ENCODE measurements around the gene GPR85. TPM values are rescaled to one million over a fixed set of nuclear protein-coding genes. Genes with fewer than 3 reads are reported as not detected.

The GPR85 gene
- total RNA-seq, 1 experiment from 2014 or later = not detected

DNA sequence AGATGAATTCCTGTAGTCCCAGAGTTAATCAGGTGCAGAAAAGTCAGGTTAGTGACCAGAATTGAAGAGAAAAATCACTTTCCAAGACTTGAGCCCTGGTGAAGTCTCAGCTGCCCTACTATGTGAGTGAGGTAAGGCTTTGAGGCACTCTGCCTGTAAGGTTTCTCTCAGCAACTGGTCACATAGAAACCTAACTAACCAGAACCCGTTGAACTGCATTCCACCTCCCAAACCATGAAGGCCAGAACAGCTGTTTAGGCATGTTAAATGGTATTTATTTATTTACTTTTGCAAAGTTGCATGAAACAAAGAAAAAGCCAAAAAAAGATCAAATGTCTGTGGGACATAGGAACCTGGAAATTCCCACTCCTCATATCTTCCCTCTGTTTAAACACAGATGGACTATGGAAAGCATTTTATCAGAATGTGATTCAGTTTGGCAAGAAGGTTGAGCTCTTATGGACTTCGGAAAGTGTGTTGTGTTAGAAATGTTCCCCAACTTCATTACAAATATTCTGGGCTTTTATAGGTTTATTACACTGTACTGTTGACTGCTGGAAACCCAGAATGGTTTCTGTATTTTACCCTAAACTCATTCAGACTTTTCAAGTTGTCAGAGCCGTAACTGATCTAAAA lies 12.8 kb upstream of the GPR85 start:
- POLR2A ChIA-PET = no interaction called here
- no peaks in the 10 kb centered on the region for H3K27me3 ChIP-seq (ENCODE audit: control insufficient read depth, insufficient read depth, low read length)
- TF ChIP-seq CTCF (IDR thresholded peaks at IDR 0.05) (no peak), REST (IDR thresholded peaks at IDR 0.05; ENCODE audit: insufficient read depth in 1 of 2, low read depth in 2 of 2, low read length in 1 of 2) (no peak), SIN3A (IDR thresholded peaks at IDR 0.05; ENCODE audit: borderline replicate concordance, insufficient read depth, low read depth, low read length) (no peak), POLR2AphosphoS5 (IDR thresholded peaks at IDR 0.05; ENCODE audit: low read depth, low read length) (no peak), TCF7L2 (IDR thresholded peaks at IDR 0.05; ENCODE audit: low read depth, low read length) (no peak)
- in situ Hi-C loops (cut with HindIII; ENCODE audit: low pct_unique_long_range_greater_than_20kb, low sequenced_read_pairs) (no loop called here), intact Hi-C loops (cut with micrococcal nuclease; ENCODE audit: unreplicated experiment) (no loop called here)
- CTCF ChIA-PET = no interaction called here
- DNase-seq (ENCODE audit: low read depth, low spot score) (no peak), ATAC-seq (no peak)
- H3K9me3 ChIP-seq (ENCODE audit: control insufficient read depth, insufficient read depth, low read depth, low read length) = no peaks in the 10 kb centered on the region
- no peak overlapping the region for H3K27ac ChIP-seq (ENCODE audit: low read length)
- no peaks in the 10 kb centered on the region for H3K36me3 ChIP-seq (ENCODE audit: control insufficient read depth, insufficient read depth, low read length)
- BruUV-seq (replicated peaks) = no TSS peak
- no peaks in the 10 kb centered on the region for H3K4me1 ChIP-seq (ENCODE audit: control insufficient read depth, insufficient read depth, low read length)
- no peak overlapping the region for H3K4me3 ChIP-seq (ENCODE audit: low read depth in 2 of 2, low read length in 2 of 2)

- Histone ChIP-seq H3K9me3 (ENCODE audit: control insufficient read depth, insufficient read depth, low read depth, low read length) (no peaks in the 10 kb centered on the region), H3K36me3 (ENCODE audit: control insufficient read depth, insufficient read depth, low read length) (no peaks in the 10 kb centered on the region), H3K4me1 (ENCODE audit: control insufficient read depth, insufficient read depth, low read length) (no peaks in the 10 kb centered on the region), H3K27me3 (ENCODE audit: control insufficient read depth, insufficient read depth, low read length) (no peaks in the 10 kb centered on the region), H3K4me3 (ENCODE audit: low read depth in 2 of 2, low read length in 2 of 2) (no peak overlapping the region), H3K27ac (ENCODE audit: low read length) (no peak overlapping the region)
- POLR2A ChIA-PET = no interaction called here
- BruUV-seq (replicated peaks) = no TSS peak
- ATAC-seq (no peak), DNase-seq (ENCODE audit: low read depth, low spot score) (no peak)
- in situ Hi-C loops (cut with HindIII; ENCODE audit: low pct_unique_long_range_greater_than_20kb, low sequenced_read_pairs) (no loop called here), intact Hi-C loops (cut with micrococcal nuclease; ENCODE audit: unreplicated experiment) (no loop called here)
- TF ChIP-seq SIN3A (IDR thresholded peaks at IDR 0.05; ENCODE audit: borderline replicate concordance, insufficient read depth, low read depth, low read length) = no peak
- no peak for TF ChIP-seq TCF7L2 (IDR thresholded peaks at IDR 0.05; ENCODE audit: low read depth, low read length)
- no peak for TF ChIP-seq CTCF (IDR thresholded peaks at IDR 0.05)
- TF ChIP-seq POLR2AphosphoS5 (IDR thresholded peaks at IDR 0.05; ENCODE audit: low read depth, low read length) = no peak
- no peak for TF ChIP-seq REST (IDR thresholded peaks at IDR 0.05; ENCODE audit: insufficient read depth in 1 of 2, low read depth in 2 of 2, low read length in 1 of 2)
- CTCF ChIA-PET = no interaction called here
Observed at GRCh38 chr7:113094517-113095249, 8.1 kb upstream of the GPR85 start.

All from Panc1 (cell line).